WTC11 (cell line): Measurements from ENCODE around the gene XPNPEP3. TPM values are rescaled to one million over a fixed set of nuclear protein-coding genes. Genes with fewer than 3 reads are reported as not detected.
"Not testable (repeated sequence)": the region's sequence is repeated elsewhere in the genome, so short reads cannot be mapped to it uniquely, and the experiment has no call there.

ENCODE experiments used
- ATAC-seq: fragments of 200-7000 bp; cut with Tn5 transposase; 2 replicates; pipeline ENCODE4 v1.10.0; 2021; ENCODE audit warnings: mild to moderate bottlenecking, moderate library complexity
- CTCF ChIA-PET: fragments of 300-600 bp; sonication (Branson Sonifier 250); formaldehyde crosslinking; loops from one replicate; lab custom pipeline; 2021; ENCODE audit warnings: antibody characterized with exemption; lab: Charles Lee
- POLR2A ChIA-PET: fragments of 350-600 bp; sonication (Branson Sonifier 250); formaldehyde crosslinking; loops from one replicate; lab custom pipeline; 2021; ENCODE audit warnings: antibody characterized with exemption; lab: Charles Lee
- DNase-seq: peaks from one replicate; pipeline ENCODE4 v3.0.0; 2021; ENCODE audit warnings: low spot score
- H3K27ac Mint-ChIP-seq: 2 replicates; pipeline ENCODE4 v1.8.0; 2021; ENCODE audit warnings: mixed read lengths
- H3K27me3 Mint-ChIP-seq: 2 replicates; pipeline ENCODE4 v1.8.0; 2021; ENCODE audit warnings: low read depth, mild to moderate bottlenecking, moderate library complexity, mixed read lengths
- H3K36me3 Mint-ChIP-seq: 2 replicates; pipeline ENCODE4 v1.8.0; 2021; ENCODE audit warnings: mixed read lengths
- H3K4me1 Mint-ChIP-seq: 2 replicates; pipeline ENCODE4 v1.8.0; 2022; ENCODE audit warnings: mixed read lengths
- H3K4me3 Mint-ChIP-seq: 2 replicates; pipeline ENCODE4 v1.8.0; 2021; ENCODE audit warnings: mild to moderate bottlenecking, moderate library complexity, mixed read lengths
- H3K9me3 Mint-ChIP-seq: 2 replicates; pipeline ENCODE4 v1.8.0; 2021; ENCODE audit warnings: mixed read lengths
- ESRRA ChIP-seq: sonication (generic); formaldehyde crosslinking; IDR thresholded peaks from 2 replicates; pipeline ENCODE4 v1.8.1; 2022; ENCODE audit warnings: mild to moderate bottlenecking, missing genetic modification reagents, borderline replicate concordance
- FOXP1 ChIP-seq: sonication (generic); formaldehyde crosslinking; IDR thresholded peaks from 2 replicates; pipeline ENCODE4 v1.8.0; 2022; ENCODE audit warnings: missing genetic modification reagents, mild to moderate bottlenecking, moderate library complexity, borderline replicate concordance
- GTF2I ChIP-seq: fragments of 250-450 bp; sonication (Bioruptor Pico); conservative IDR thresholded peaks from 2 replicates; pipeline ENCODE4 v1.4.0; 2021; ENCODE audit warnings: mild to moderate bottlenecking
- MXD4 ChIP-seq: fragments of 250-450 bp; sonication (Bioruptor Pico); IDR thresholded peaks from 2 replicates; pipeline ENCODE4 v1.8.0; 2021; ENCODE audit warnings: mild to moderate bottlenecking, moderate library complexity, borderline replicate concordance
- NFE2L1 ChIP-seq: sonication (generic); formaldehyde crosslinking; IDR thresholded peaks from 2 replicates; pipeline ENCODE4 v1.8.1; 2023; ENCODE audit warnings: missing genetic modification reagents
- NR1H2 ChIP-seq: sonication (generic); formaldehyde crosslinking; IDR thresholded peaks from 2 replicates; pipeline ENCODE4 v1.9.0; 2021; ENCODE audit warnings: mild to moderate bottlenecking, moderate library complexity, missing genetic modification reagents
- NR2C2 ChIP-seq: sonication (generic); formaldehyde crosslinking; IDR thresholded peaks from 2 replicates; pipeline ENCODE4 v1.8.0; 2022; ENCODE audit warnings: mild to moderate bottlenecking, missing genetic modification reagents
- NR3C1 ChIP-seq: sonication (generic); formaldehyde crosslinking; conservative IDR thresholded peaks from 2 replicates; pipeline ENCODE4 v1.8.1; 2023; ENCODE audit warnings: low read depth, mild to moderate bottlenecking, missing genetic modification reagents
- RELA ChIP-seq: sonication (generic); formaldehyde crosslinking; IDR thresholded peaks from 2 replicates; pipeline ENCODE4 v1.8.1; 2022; ENCODE audit warnings: missing genetic modification reagents, mild to moderate bottlenecking, borderline replicate concordance
- SP1 ChIP-seq: sonication (generic); formaldehyde crosslinking; conservative IDR thresholded peaks from 2 replicates; pipeline ENCODE4 v1.8.1; 2022; ENCODE audit warnings: missing genetic modification reagents
- TEAD1 ChIP-seq: sonication (generic); formaldehyde crosslinking; IDR thresholded peaks from 2 replicates; pipeline ENCODE4 v1.8.0; 2022; ENCODE audit warnings: mild to moderate bottlenecking, missing genetic modification reagents
- TEAD4 ChIP-seq: sonication (generic); formaldehyde crosslinking; IDR thresholded peaks from 2 replicates; pipeline ENCODE4 v1.8.0; 2022; ENCODE audit warnings: mild to moderate bottlenecking, missing genetic modification reagents
- TP53 ChIP-seq: sonication (generic); formaldehyde crosslinking; IDR thresholded peaks from 2 replicates; pipeline ENCODE4 v1.8.1; 2023; ENCODE audit warnings: mild to moderate bottlenecking, missing genetic modification reagents
- ZNF121 ChIP-seq: sonication (generic); formaldehyde crosslinking; IDR thresholded peaks from 2 replicates; pipeline ENCODE4 v1.8.0; 2023; ENCODE audit warnings: missing genetic modification reagents
- ZNF263 ChIP-seq: sonication (generic); formaldehyde crosslinking; IDR thresholded peaks from 2 replicates; pipeline ENCODE4 v1.8.1; 2022; ENCODE audit warnings: low read depth, mild to moderate bottlenecking, moderate library complexity, missing genetic modification reagents
- total RNA-seq: library from RNA; stranded (reverse); gene quantifications from 3 replicates; pipeline ENCODE4 v1.2.3, GENCODE V29; 2021
- TF ChIP-seq, protein P1 (sequence below): fragments of 250-450 bp; sonication (Bioruptor Pico); IDR thresholded peaks from 2 replicates; pipeline ENCODE4 v1.9.0; 2021; ENCODE audit warnings: mild to moderate bottlenecking
- TF ChIP-seq, protein P2 (sequence below): sonication (generic); formaldehyde crosslinking; conservative IDR thresholded peaks from 2 replicates; pipeline ENCODE4 v1.8.1; 2022; ENCODE audit warnings: mild to moderate bottlenecking, missing genetic modification reagents
- TF ChIP-seq, protein P3 (sequence below): sonication (generic); formaldehyde crosslinking; IDR thresholded peaks from 2 replicates; pipeline ENCODE4 v1.8.1; 2022; ENCODE audit warnings: low read depth, missing genetic modification reagents, borderline replicate concordance
- TF ChIP-seq, protein P4 (sequence below): fragments of 200-600 bp; IDR thresholded peaks from 2 replicates; pipeline ENCODE4 v1.8.0; 2022; ENCODE audit warnings: antibody characterized with exemption

Gene XPNPEP3
- total RNA-seq, 1 experiment from 2014 or later: 28.2 TPM

DNA sequence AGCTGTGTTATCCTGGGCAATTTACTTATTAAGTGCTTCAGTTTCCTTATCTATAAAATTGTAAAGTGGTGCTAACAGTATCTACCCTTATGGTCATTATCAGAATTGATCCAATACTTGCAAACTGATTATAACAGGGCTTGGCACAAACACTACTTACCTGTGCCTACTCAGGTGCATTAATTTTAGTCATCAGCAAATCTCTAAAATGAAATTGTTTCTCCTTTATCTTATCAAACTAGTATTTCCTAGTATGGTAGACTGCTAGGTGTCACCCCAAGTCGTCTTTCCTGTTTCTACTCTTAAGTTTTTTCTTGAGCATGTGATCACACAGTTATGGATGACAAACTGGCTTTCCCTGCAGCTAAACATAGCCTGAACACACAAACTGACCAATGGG lies 33.5 kb upstream of the XPNPEP3 start:
- Mint-ChIP-seq H3K27ac (0 out of 2 replicates have a peak overlapping the region, but pooled peaks have one; percentile 34), H3K36me3 (peaks cover 40% of the 10 kb centered on the region)

DNA sequence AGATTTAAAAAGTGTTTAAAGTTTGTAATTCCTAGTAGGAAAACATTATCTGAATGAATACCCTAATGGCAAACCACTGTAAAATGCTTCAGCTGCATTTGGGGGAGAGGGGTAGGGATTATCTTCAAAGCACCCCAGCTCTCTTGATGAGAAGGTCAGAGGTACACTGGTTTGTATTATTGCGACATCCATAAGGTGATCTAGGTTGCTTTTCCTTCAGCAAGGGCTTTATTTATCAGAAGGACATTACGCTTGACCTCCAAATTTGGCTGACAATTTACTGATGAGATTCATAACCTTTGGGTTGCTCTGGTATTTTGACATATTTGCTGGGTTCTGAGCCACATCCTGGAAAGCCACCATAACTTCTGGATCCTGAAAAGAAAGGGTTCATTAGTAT lies 30.7 kb upstream of the XPNPEP3 start:
- H3K4me3 Mint-ChIP-seq: peak overlapping the region; percentile 37; the same call in 1 of the 2 replicates
- H3K36me3 Mint-ChIP-seq: peaks cover 59% of the 10 kb centered on the region
- H3K27ac Mint-ChIP-seq: peak overlapping the region; percentile 97
- POLR2A ChIA-PET: interaction anchor here (0.6 kb wide), 1 partner anchor 190 kb away, joined by 3 read pairs; no protein-coding TSS in a partner anchor
- CTCF ChIA-PET, H3K9me3 Mint-ChIP-seq, DNase-seq, H3K27me3 Mint-ChIP-seq, ATAC-seq: not testable (repeated sequence)
- peaks cover 24% of the 10 kb centered on the region for H3K4me1 Mint-ChIP-seq

More for the DNA sequence above, 33.5 kb upstream of the XPNPEP3 start:
- no peaks in the 10 kb centered on the region for H3K9me3 Mint-ChIP-seq
- ChIA-PET CTCF (interaction anchor here (0.6 kb wide), 1 partner anchor 100 kb away, joined by 3 read pairs; no protein-coding TSS in a partner anchor), POLR2A (no interaction called here)
- no peak for TF ChIP-seq TP53 (CRISPR knock-in tag)
- TF ChIP-seq, protein P1, sequence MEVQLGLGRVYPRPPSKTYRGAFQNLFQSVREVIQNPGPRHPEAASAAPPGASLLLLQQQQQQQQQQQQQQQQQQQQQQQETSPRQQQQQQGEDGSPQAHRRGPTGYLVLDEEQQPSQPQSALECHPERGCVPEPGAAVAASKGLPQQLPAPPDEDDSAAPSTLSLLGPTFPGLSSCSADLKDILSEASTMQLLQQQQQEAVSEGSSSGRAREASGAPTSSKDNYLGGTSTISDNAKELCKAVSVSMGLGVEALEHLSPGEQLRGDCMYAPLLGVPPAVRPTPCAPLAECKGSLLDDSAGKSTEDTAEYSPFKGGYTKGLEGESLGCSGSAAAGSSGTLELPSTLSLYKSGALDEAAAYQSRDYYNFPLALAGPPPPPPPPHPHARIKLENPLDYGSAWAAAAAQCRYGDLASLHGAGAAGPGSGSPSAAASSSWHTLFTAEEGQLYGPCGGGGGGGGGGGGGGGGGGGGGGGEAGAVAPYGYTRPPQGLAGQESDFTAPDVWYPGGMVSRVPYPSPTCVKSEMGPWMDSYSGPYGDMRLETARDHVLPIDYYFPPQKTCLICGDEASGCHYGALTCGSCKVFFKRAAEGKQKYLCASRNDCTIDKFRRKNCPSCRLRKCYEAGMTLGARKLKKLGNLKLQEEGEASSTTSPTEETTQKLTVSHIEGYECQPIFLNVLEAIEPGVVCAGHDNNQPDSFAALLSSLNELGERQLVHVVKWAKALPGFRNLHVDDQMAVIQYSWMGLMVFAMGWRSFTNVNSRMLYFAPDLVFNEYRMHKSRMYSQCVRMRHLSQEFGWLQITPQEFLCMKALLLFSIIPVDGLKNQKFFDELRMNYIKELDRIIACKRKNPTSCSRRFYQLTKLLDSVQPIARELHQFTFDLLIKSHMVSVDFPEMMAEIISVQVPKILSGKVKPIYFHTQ (CRISPR knock-in tag): no peak
- no peak for TF ChIP-seq ZNF263 (CRISPR knock-in tag)
- TF ChIP-seq, protein P2, sequence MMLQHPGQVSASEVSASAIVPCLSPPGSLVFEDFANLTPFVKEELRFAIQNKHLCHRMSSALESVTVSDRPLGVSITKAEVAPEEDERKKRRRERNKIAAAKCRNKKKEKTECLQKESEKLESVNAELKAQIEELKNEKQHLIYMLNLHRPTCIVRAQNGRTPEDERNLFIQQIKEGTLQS (CRISPR knock-in tag): no peak
- no peak for TF ChIP-seq SP1 (CRISPR knock-in tag)
- TF ChIP-seq NR1H2: no peak
- no peak for TF ChIP-seq MXD4 (CRISPR knock-in tag)
- TF ChIP-seq GTF2I (CRISPR knock-in tag): no peak
- no peak for TF ChIP-seq NR2C2
- TF ChIP-seq NR3C1 (CRISPR knock-in tag): no peak
- H3K27me3 Mint-ChIP-seq: no peaks in the 10 kb centered on the region
- no peak overlapping the region for H3K4me3 Mint-ChIP-seq
- H3K4me1 Mint-ChIP-seq: peaks cover 34% of the 10 kb centered on the region
- DNase-seq (no peak), ATAC-seq (no peak)

DNA sequence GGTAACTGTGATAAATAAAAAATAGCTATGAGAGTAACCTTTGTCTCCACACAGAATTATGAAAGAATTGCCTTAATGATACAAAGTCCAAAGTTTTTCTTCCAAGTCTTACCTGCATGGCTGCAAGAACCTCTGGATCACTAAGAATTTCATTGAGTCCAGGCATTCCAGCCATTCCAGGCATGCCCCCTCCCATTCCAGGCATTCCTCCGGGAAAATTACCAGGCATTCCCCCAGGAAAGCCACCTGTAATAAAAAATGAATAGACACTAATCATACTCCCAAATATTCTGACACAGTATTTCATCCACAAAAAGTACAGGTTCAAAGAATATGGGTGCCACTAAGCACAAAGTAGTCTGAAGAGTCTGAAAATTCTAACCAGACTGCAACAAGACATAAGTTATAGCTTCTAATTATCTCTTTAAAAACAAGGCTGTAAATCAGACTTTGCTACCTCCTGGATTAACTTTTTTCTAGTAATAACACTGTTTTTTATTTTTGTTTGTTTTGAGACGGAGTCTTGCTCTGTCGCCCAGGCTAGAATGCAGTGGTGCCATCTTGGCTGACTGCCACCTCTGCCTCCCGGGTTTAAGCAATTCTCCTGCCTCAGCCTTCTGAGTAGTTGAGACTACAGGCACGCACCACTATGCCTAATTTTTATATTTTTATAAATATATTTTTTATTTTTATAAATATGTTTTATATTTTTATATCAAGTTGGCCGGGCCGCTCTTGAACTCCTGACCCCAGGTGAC lies 29.8 kb upstream of the XPNPEP3 start:
- CTCF ChIA-PET: no interaction called here
- peak; percentile 51 for DNase-seq
- POLR2A ChIA-PET: no interaction called here

DNA sequence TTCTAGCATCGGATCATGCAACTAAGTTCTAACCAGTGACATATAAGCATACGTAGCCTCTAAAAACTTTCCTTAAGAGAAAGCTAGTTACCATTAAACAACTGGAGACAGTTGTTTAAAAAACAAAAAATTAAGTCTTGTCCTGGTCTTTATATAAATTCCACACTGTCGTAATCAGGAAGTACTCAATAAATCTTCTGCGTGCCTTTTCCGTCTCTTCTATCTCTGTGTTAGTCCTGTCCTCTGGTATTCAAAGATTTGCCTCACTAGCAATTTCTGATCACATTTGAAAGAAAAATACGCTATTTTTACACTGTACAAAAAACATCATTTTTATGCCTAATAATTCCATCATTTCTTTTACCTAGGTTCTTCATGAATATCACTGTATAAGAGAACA lies 27.8 kb upstream of the XPNPEP3 start:
- POLR2A ChIA-PET: no interaction called here
- peaks cover 64% of the 10 kb centered on the region for H3K36me3 Mint-ChIP-seq
- peaks cover 24% of the 10 kb centered on the region for H3K4me1 Mint-ChIP-seq
- peak overlapping the region; percentile 62; the same call in 1 of the 2 replicates for H3K27ac Mint-ChIP-seq
- no peaks in the 10 kb centered on the region for H3K9me3 Mint-ChIP-seq
- DNase-seq (no peak), ATAC-seq (no peak)
- no peak overlapping the region for H3K4me3 Mint-ChIP-seq
- H3K27me3 Mint-ChIP-seq: no peaks in the 10 kb centered on the region
- CTCF ChIA-PET: interaction anchor here (1.2 kb wide), 1 partner anchor 146 kb away, joined by 3 read pairs; no protein-coding TSS in a partner anchor
- no peak for TF ChIP-seq ZNF121 (CRISPR knock-in tag)
- TF ChIP-seq RELA (CRISPR knock-in tag): no peak
- TF ChIP-seq, protein P3, sequence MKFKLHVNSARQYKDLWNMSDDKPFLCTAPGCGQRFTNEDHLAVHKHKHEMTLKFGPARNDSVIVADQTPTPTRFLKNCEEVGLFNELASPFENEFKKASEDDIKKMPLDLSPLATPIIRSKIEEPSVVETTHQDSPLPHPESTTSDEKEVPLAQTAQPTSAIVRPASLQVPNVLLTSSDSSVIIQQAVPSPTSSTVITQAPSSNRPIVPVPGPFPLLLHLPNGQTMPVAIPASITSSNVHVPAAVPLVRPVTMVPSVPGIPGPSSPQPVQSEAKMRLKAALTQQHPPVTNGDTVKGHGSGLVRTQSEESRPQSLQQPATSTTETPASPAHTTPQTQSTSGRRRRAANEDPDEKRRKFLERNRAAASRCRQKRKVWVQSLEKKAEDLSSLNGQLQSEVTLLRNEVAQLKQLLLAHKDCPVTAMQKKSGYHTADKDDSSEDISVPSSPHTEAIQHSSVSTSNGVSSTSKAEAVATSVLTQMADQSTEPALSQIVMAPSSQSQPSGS (CRISPR knock-in tag): no peak
- no peak for TF ChIP-seq ZNF263 (CRISPR knock-in tag)
- TF ChIP-seq ESRRA (CRISPR knock-in tag): no peak
- no peak for TF ChIP-seq GTF2I (CRISPR knock-in tag)
- no peak for TF ChIP-seq FOXP1
- TF ChIP-seq MXD4 (CRISPR knock-in tag): no peak
- no peak for TF ChIP-seq NFE2L1 (CRISPR knock-in tag)

More for the DNA sequence above, 29.8 kb upstream of the XPNPEP3 start:
- Mint-ChIP-seq H3K4me3 (peak overlapping the region; percentile 37), H3K27me3 (no peaks in the 10 kb centered on the region), H3K27ac (peak overlapping the region; percentile 97), H3K9me3 (no peaks in the 10 kb centered on the region), H3K36me3 (peaks cover 66% of the 10 kb centered on the region), H3K4me1 (peaks cover 24% of the 10 kb centered on the region)
- no peak for ATAC-seq
- TF ChIP-seq TEAD4 (CRISPR knock-in tag) (peak; percentile 97; the same call in 1 of the 2 replicates), TEAD1 (CRISPR knock-in tag) (peak; percentile 95)
- TF ChIP-seq, protein P4, sequence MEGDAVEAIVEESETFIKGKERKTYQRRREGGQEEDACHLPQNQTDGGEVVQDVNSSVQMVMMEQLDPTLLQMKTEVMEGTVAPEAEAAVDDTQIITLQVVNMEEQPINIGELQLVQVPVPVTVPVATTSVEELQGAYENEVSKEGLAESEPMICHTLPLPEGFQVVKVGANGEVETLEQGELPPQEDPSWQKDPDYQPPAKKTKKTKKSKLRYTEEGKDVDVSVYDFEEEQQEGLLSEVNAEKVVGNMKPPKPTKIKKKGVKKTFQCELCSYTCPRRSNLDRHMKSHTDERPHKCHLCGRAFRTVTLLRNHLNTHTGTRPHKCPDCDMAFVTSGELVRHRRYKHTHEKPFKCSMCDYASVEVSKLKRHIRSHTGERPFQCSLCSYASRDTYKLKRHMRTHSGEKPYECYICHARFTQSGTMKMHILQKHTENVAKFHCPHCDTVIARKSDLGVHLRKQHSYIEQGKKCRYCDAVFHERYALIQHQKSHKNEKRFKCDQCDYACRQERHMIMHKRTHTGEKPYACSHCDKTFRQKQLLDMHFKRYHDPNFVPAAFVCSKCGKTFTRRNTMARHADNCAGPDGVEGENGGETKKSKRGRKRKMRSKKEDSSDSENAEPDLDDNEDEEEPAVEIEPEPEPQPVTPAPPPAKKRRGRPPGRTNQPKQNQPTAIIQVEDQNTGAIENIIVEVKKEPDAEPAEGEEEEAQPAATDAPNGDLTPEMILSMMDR: no peak
